ENCODE results near the gene HS1BP3. TPM values are rescaled to one million over a fixed set of nuclear protein-coding genes. Genes with fewer than 3 reads are reported as not detected.
A peak's percentile ranks its signal among the peaks of the same experiment; 100 is the strongest.

Gene HS1BP3
- total and polyA plus RNA-seq, 2 of the 13 experiments (the other 11 are each of a cell fraction or from before 2014, with no cell fraction given) = 15.2 to 22.0 TPM

DNA sequence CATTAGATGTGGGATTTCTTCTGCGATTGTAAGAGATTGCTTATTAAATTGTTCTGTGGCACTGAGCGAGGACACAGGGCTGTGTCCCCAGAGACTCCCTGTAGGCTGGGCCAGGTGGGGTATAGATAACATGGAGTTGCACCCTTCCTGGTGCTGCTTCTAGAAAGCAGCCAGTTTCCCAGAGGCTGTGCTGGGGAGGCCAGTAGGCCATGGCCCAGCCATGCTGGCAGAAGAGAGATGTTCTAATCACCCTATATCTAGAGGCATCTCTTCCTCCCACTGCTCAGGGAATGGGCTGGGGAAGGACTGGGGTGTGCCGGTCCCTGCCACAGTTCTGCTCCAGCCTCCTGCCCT is 66.9 kb downstream of the HS1BP3 start:
- FAIRE-seq (no peak), ATAC-seq (no peak; the same call in 2 of the 3 replicates), DNase-seq (ENCODE audit: low spot score) (no peak)
- Histone ChIP-seq H3K27ac (ENCODE audit: extremely low read length, insufficient read depth, low read length) (peak overlapping the region; percentile 97), H3K27me3 (ENCODE audit: control insufficient read depth in 1 of 2, insufficient read depth in 2 of 2, low read length in 2 of 2) (no peaks in the 10 kb centered on the region), H3K9me3 (ENCODE audit: low read length) (peaks cover 5% of the 10 kb centered on the region), H3K4me1 (ENCODE audit: insufficient read depth, low read length) (peaks cover 100% of the 10 kb centered on the region), H3K9ac (ENCODE audit: insufficient read depth, low read depth, low read length) (peak overlapping the region; percentile 92), H3K79me2 (ENCODE audit: insufficient read depth, low read length) (peaks cover 23% of the 10 kb centered on the region), H3K4me2 (ENCODE audit: low read depth, low read length) (peak overlapping the region; percentile 81), H3K36me3 (replicated peaks in 1 of 2; ENCODE audit: control insufficient read depth in 1 of 2, insufficient read depth in 2 of 2, low read length in 2 of 2) (peaks cover 0 to under 1% of the 10 kb centered on the region in 2 experiments; a peak in 1 of 5 replicates), H2AFZ (ENCODE audit: low read length) (no peak overlapping the region), H3K4me3 (replicated peaks in 1 of 3; ENCODE audit: insufficient read depth in 1 of 3, low read depth in 2 of 3, low read length in 3 of 3) (peak overlapping the region in 1 of 3 experiments; percentile 52; a peak in 2 of 6 replicates), H4K20me1 (ENCODE audit: insufficient read depth, low read length) (no peaks in the 10 kb centered on the region)
- intact Hi-C loops (cut with micrococcal nuclease; ENCODE audit: unreplicated experiment) (loop anchor here (2.0 kb wide), 1 partner anchor 27 kb away; no protein-coding TSS in a partner anchor), in situ Hi-C loops (cut with HindIII; ENCODE audit: extremely low pct_ligation_motif_present, low pct_unique_long_range_greater_than_20kb) (no loop called here)
- ChIA-PET POLR2A (interaction anchor here (1.0 to 36.8 kb wide), 22 partner anchors 8 to 145 kb away, joined by 3 to 1537 read pairs (median 16); partner anchors contain the start of gene RHOB), CTCF (ENCODE audit: low intra/inter-chr PET ratio, low total read pairs) (no interaction called here)
- WGBS (ENCODE audit: low lambda C conversion rate) = 74% methylated on average over 3 of the region's 3 CpGs
- BruUV-seq (replicated peaks) = TSS peak; percentile 34
- TF ChIP-seq, protein P1, sequence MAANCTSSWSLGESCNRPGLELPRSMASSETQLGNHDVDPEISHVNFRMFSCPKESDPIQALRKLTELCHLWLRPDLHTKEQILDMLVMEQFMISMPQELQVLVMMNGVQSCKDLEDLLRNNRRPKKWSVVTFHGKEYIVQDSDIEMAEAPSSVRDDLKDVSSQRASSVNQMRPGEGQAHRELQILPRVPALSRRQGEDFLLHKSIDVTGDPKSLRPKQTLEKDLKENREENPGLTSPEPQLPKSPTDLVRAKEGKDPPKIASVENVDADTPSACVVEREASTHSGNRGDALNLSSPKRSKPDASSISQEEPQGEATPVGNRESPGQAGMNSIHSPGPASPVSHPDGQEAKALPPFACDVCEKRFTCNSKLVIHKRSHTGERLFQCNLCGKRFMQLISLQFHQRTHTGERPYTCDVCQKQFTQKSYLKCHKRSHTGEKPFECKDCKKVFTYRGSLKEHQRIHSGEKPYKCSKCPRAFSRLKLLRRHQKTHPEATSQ (CRISPR knock-in tag; IDR thresholded peaks at IDR 0.05; ENCODE audit: borderline replicate concordance) = no peak
- TF ChIP-seq ZEB1 (IDR thresholded peaks at IDR 0.05; ENCODE audit: insufficient replicate concordance, low read depth) (no peak), EZH2 (conservative IDR thresholded peaks at IDR 0.05; ENCODE audit: low read depth, low read length) (no peak), CAMTA2 (CRISPR knock-in tag; IDR thresholded peaks at IDR 0.05; ENCODE audit: borderline replicate concordance) (peak; percentile 4; the same call in 1 of the 2 replicates), MAFK (conservative IDR thresholded peaks at IDR 0.05 in 1 of 2, IDR thresholded peaks at IDR 0.05 in 1 of 2; ENCODE audit: low read length in 2 of 2) (peak in 1 of 2 experiments; percentile 88; a peak in 1 of 4 replicates), CBX5 (CRISPR knock-in tag; IDR thresholded peaks at IDR 0.05; ENCODE audit: borderline replicate concordance) (0 out of 2 replicates have a peak, but pooled peaks have one; percentile 3), ZNF343 (CRISPR knock-in tag; IDR thresholded peaks at IDR 0.05) (0 out of 2 replicates have a peak, but pooled peaks have one; percentile 3), ZNF574 (CRISPR knock-in tag; IDR thresholded peaks at IDR 0.05) (0 out of 2 replicates have a peak, but pooled peaks have one; percentile 3), ZNF451 (CRISPR knock-in tag; IDR thresholded peaks at IDR 0.05) (0 out of 2 replicates have a peak, but pooled peaks have one; percentile 52), ZNF205 (CRISPR knock-in tag; IDR thresholded peaks at IDR 0.05) (no peak), ZNF616 (CRISPR knock-in tag; IDR thresholded peaks at IDR 0.05; ENCODE audit: low read depth) (peak; percentile 52; the same call in 1 of the 2 replicates), ZNF770 (CRISPR knock-in tag; IDR thresholded peaks at IDR 0.05) (0 out of 2 replicates have a peak, but pooled peaks have one; percentile 5), FOXO1 (CRISPR knock-in tag; IDR thresholded peaks at IDR 0.05) (no peak)
- TF ChIP-seq, protein P2, sequence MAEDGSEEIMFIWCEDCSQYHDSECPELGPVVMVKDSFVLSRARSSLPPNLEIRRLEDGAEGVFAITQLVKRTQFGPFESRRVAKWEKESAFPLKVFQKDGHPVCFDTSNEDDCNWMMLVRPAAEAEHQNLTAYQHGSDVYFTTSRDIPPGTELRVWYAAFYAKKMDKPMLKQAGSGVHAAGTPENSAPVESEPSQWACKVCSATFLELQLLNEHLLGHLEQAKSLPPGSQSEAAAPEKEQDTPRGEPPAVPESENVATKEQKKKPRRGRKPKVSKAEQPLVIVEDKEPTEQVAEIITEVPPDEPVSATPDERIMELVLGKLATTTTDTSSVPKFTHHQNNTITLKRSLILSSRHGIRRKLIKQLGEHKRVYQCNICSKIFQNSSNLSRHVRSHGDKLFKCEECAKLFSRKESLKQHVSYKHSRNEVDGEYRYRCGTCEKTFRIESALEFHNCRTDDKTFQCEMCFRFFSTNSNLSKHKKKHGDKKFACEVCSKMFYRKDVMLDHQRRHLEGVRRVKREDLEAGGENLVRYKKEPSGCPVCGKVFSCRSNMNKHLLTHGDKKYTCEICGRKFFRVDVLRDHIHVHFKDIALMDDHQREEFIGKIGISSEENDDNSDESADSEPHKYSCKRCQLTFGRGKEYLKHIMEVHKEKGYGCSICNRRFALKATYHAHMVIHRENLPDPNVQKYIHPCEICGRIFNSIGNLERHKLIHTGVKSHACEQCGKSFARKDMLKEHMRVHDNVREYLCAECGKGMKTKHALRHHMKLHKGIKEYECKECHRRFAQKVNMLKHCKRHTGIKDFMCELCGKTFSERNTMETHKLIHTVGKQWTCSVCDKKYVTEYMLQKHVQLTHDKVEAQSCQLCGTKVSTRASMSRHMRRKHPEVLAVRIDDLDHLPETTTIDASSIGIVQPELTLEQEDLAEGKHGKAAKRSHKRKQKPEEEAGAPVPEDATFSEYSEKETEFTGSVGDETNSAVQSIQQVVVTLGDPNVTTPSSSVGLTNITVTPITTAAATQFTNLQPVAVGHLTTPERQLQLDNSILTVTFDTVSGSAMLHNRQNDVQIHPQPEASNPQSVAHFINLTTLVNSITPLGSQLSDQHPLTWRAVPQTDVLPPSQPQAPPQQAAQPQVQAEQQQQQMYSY (CRISPR knock-in tag; IDR thresholded peaks at IDR 0.05) = peak; percentile 92; the same call in 1 of the 2 replicates

Data from HepG2 (cell line).